Gastrocnemius medialis (tissue), 4 donors: Measurements from ENCODE around the gene CCL4L2. TPM values are rescaled to one million over a fixed set of nuclear protein-coding genes. Genes with fewer than 3 reads are reported as not detected.
"Not testable (repeated sequence)": the region's sequence is repeated elsewhere in the genome, so short reads cannot be mapped to it uniquely, and the experiment has no call there.

Experiments used
- ATAC-seq, 2 donors: fragments of 150-250 bp; one replicate each; pipeline ENCODE4 v1.9.1; 2016
- DNase-seq, 2 donors: peaks; one replicate each; pipeline ENCODE4 v3.0.0-alpha.2; 2019
- H3K27ac ChIP-seq, 4 donors: fragments of 200-600 bp; sonication (generic); 1 replicate in 1 of 4; 2 replicates in 3 of 4; pipeline ENCODE4 v1.5.1; 2016 to 2018; ENCODE audit warnings: mild to moderate bottlenecking in 2 of 4, moderate library complexity in 1 of 4
- H3K27me3 ChIP-seq, 3 donors: fragments of 200-600 bp; sonication (generic) in 2 of 3; 1 replicate in 1 of 3; 2 replicates in 2 of 3; pipeline versions ENCODE4 v1.5.1 to v1.6.0; 2016 to 2019; ENCODE audit warnings: mild to moderate bottlenecking in 1 of 3, moderate library complexity in 1 of 3
- H3K36me3 ChIP-seq, 2 donors: fragments of 200-600 bp; sonication (generic) in 1 of 2; one replicate each; pipeline ENCODE4 v1.5.1; 2017 to 2018
- H3K4me1 ChIP-seq, 2 donors: fragments of 200-600 bp; sonication (generic) in 1 of 2; one replicate each; pipeline ENCODE4 v1.5.1; 2016 to 2017; ENCODE audit warnings: mild to moderate bottlenecking in 2 of 2
- H3K4me3 ChIP-seq, 4 donors: fragments of 200-600 bp; sonication (generic) in 3 of 4; 1 replicate in 1 of 4; 2 replicates in 3 of 4; pipeline ENCODE4 v1.5.1; 2016 to 2019; ENCODE audit warnings: mild to moderate bottlenecking in 2 of 4
- H3K9me3 ChIP-seq, 3 donors: fragments of 200-600 bp; sonication (generic) in 2 of 3; 1 replicate in 1 of 3; 2 replicates in 2 of 3; pipeline ENCODE4 v1.5.1; 2016 to 2019
- POLR2A ChIP-seq, 2 donors: fragments of 450-650 bp; IDR thresholded peaks; one replicate each; pipeline ENCODE4 v1.6.1; 2017; ENCODE audit warnings: antibody characterized with exemption in 2 of 2, mild to moderate bottlenecking in 2 of 2, moderate library complexity in 2 of 2
- in situ Hi-C, 4 donors: fragments of 200-750 bp; cut with MboI; loops; one replicate each; pipeline versions ENCODE4 v1.15.0 to v1.8.0; 2017; ENCODE audit warnings: low sequenced_read_pairs in 4 of 4
- intact Hi-C: fragments of 100-400 bp; cut with DNase I; formaldehyde crosslinking; loops from one replicate; pipeline ENCODE4 v1.15.1; 2023; ENCODE audit warnings: low total_unique reads
- total RNA-seq, 4 donors: library from RNA; depleted of rRNA; stranded (reverse); fragments of >200 nt; gene quantifications; one replicate each; pipeline versions ENCODE4 v1.1.0 to v1.2.3, GENCODE V29; 2016
- TF ChIP-seq, protein P1 (sequence below), 5 experiments: fragments of 450-650 bp in 3 of 5; fragments of 200-600 bp in 2 of 5; sonication (generic) in 2 of 5; IDR thresholded peaks in 4 of 5; conservative IDR thresholded peaks in 1 of 5; 1 replicate in 4 of 5; 2 replicates in 1 of 5; pipeline ENCODE4 v1.5.1; 2016 to 2019; ENCODE audit warnings: antibody characterized with exemption in 5 of 5, mild to moderate bottlenecking in 3 of 5, moderate library complexity in 3 of 5

Gene CCL4L2
- total RNA-seq, 4 donors from 2014 or later, result not detected

DNA sequence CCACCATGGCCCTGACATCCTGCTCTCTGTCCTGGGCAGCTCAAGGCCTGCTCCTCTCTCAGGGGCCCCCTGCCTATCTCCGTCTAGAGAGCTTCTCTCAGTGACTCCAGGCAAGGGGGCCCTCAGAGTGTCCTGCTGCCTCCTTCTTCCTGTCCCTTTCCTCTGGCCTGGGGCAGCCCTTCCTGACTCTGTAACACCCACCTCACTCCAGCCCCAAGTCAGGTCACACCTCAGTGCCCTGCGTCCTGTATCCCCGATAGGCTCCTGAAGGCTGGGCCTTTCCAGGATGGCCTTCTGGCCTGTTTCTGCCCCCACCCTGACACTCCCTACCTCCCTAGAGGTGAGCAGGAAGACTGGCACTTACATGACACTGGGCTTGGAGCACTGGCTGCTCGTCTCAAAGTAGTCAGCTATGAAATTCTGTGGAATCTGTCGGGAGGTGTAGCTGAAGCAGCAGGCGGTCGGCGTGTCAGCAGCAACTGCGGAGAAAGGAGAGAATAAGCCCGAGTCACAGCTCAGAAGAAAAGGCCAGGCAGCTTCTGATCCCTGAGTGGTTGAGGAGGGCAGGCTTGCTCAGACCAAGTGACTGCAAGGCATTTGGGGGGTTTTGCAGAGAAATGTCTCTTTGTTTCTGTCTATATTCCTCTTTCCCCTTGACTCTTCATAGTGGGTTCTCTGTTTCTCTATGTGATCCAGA is 15.3 kb upstream of the CCL4L2 start:
- no peaks in the 10 kb centered on the region for H3K9me3 ChIP-seq
- no peak for ATAC-seq
- in situ Hi-C loops (no loop called here), intact Hi-C loops (no loop called here)
- H3K36me3 ChIP-seq, result no peaks in the 10 kb centered on the region
- TF ChIP-seq, protein P1, sequence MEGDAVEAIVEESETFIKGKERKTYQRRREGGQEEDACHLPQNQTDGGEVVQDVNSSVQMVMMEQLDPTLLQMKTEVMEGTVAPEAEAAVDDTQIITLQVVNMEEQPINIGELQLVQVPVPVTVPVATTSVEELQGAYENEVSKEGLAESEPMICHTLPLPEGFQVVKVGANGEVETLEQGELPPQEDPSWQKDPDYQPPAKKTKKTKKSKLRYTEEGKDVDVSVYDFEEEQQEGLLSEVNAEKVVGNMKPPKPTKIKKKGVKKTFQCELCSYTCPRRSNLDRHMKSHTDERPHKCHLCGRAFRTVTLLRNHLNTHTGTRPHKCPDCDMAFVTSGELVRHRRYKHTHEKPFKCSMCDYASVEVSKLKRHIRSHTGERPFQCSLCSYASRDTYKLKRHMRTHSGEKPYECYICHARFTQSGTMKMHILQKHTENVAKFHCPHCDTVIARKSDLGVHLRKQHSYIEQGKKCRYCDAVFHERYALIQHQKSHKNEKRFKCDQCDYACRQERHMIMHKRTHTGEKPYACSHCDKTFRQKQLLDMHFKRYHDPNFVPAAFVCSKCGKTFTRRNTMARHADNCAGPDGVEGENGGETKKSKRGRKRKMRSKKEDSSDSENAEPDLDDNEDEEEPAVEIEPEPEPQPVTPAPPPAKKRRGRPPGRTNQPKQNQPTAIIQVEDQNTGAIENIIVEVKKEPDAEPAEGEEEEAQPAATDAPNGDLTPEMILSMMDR (IDR thresholded peaks at IDR 0.05 in 4 of 5, conservative IDR thresholded peaks at IDR 0.05 in 1 of 5), result no peak
- no peak for TF ChIP-seq POLR2A (IDR thresholded peaks at IDR 0.05)
- no peak overlapping the region for H3K27ac ChIP-seq
- no peak for DNase-seq
- H3K27me3 ChIP-seq, result peaks cover 0 to 5% (median 0%) of the 10 kb centered on the region in 3 donors
- H3K4me1 ChIP-seq, result no peaks in the 10 kb centered on the region
- no peak overlapping the region for H3K4me3 ChIP-seq

DNA sequence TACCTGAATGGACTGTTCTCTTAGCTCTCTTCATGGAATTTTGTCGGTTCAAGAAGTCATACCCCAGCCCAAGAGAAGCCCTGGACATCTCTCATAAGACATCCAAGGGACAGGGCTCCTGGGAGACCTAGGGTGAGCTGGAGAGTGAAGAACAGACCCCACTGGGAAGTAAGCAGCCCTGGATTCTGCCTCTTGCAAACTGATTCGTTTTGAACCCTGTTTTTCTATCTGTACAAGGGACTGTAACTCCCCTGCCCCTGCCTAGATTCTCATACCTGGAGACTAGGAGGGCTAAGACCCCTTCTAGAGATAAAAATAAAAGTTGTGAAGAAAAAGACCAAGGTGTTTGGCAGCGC is 14.8 kb upstream of the CCL4L2 start:
- intact Hi-C loops, result no loop called here

DNA sequence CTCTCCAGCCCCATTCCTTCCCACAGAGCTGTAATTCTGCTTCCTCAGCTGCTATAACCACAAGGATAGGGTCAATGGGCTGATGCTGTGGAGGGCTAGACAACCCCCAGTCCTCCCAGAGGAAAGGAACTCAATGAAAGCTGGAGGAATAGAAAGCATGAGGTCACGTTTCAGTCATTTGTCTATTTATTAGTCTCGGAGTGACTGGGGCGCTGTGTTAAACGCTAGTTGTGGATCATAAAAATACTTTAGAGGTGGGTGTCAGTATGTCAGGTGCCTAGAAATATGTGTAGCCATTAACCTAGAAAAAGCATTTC is 13.5 kb upstream of the CCL4L2 start:
- Histone ChIP-seq H3K36me3 (no peaks in the 10 kb centered on the region), H3K4me3 (no peak overlapping the region), H3K27ac (no peak overlapping the region), H3K4me1 (no peaks in the 10 kb centered on the region), H3K27me3 (peaks cover 0 to 5% (median 0%) of the 10 kb centered on the region in 3 donors), H3K9me3 (no peaks in the 10 kb centered on the region)
- in situ Hi-C loops, result no loop called here
- intact Hi-C loops, result no loop called here
- no peak for ATAC-seq
- no peak for DNase-seq
- TF ChIP-seq POLR2A (IDR thresholded peaks at IDR 0.05), result no peak
- TF ChIP-seq, protein P1 (IDR thresholded peaks at IDR 0.05 in 4 of 5, conservative IDR thresholded peaks at IDR 0.05 in 1 of 5), result no peak

More for the DNA sequence above, 14.8 kb upstream of the CCL4L2 start:
- no peak overlapping the region for H3K4me3 ChIP-seq
- peaks cover 0 to 5% (median 0%) of the 10 kb centered on the region in 3 donors for H3K27me3 ChIP-seq
- DNase-seq (no peak), ATAC-seq (no peak)
- no peaks in the 10 kb centered on the region for H3K4me1 ChIP-seq
- H3K9me3 ChIP-seq, result no peaks in the 10 kb centered on the region
- TF ChIP-seq, protein P1 (IDR thresholded peaks at IDR 0.05 in 4 of 5, conservative IDR thresholded peaks at IDR 0.05 in 1 of 5), result no peak
- TF ChIP-seq POLR2A (IDR thresholded peaks at IDR 0.05), result no peak
- no peak overlapping the region for H3K27ac ChIP-seq
- in situ Hi-C loops, result no loop called here
- no peaks in the 10 kb centered on the region for H3K36me3 ChIP-seq

DNA sequence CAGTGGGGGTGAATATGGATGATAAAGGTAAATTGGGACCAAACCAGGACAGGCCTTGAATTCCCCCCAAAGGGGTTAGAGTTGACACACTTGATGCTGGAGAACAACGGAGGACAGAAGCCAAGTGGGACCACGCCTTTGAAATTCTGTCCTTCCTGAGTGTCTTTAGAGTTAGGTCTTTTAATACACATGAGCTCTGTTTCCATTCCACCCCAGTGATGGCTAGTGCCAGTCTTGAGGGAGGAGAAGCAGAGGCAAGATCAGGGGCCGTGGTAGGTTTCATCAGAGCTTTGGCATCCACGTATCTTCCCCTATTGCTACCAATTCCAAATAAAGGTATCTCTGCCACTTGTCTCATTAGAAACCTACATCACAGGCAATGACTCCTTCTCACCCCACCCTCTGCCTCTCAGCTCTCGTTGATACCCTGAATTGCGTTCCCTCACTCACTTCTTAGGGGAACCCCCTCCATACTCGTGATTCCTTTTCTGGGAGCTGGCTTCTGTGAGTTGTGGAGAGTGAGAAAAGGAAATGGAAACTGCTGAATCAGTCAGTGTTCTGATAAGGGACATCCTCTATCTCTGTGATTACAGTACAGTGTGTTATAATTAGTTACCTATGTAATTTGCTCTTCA is 11.9 kb upstream of the CCL4L2 start:
- ATAC-seq, result no peak
- in situ Hi-C loops, result no loop called here
- intact Hi-C loops, result no loop called here

DNA sequence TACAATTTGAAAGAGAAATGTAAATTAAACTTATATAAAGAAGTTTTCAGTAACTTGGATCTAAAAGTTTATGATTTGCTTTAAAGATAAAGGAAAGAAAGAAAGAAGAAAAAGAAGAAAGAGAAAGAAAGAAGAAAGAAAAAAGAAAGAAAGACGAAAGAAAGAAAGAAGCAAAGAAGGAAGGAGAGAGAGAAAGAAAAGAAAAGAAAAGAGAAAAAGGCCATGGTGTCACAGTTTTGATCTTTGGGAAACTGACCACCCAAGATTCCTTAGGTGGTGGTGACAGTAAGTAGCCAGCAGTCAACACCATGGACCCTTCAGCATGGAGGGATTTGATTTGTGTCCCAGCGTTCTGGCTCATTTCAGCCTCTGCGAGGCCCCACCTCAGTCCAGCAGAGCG is 9.8 kb upstream of the CCL4L2 start:
- H3K36me3 ChIP-seq, in situ Hi-C loops, ATAC-seq, H3K27ac ChIP-seq, H3K9me3 ChIP-seq, H3K4me3 ChIP-seq, H3K4me1 ChIP-seq, intact Hi-C loops, H3K27me3 ChIP-seq, DNase-seq: not testable (repeated sequence)

More for the DNA sequence above, 11.9 kb upstream of the CCL4L2 start:
- no peaks in the 10 kb centered on the region for H3K4me1 ChIP-seq
- H3K9me3 ChIP-seq, result no peaks in the 10 kb centered on the region
- H3K27me3 ChIP-seq, result peaks cover 0 to 2% (median 0%) of the 10 kb centered on the region in 3 donors
- TF ChIP-seq, protein P1 (IDR thresholded peaks at IDR 0.05 in 4 of 5, conservative IDR thresholded peaks at IDR 0.05 in 1 of 5), result no peak
- no peak for TF ChIP-seq POLR2A (IDR thresholded peaks at IDR 0.05)
- no peak overlapping the region for H3K27ac ChIP-seq
- no peak overlapping the region for H3K4me3 ChIP-seq
- no peaks in the 10 kb centered on the region for H3K36me3 ChIP-seq
- DNase-seq, result no peak

DNA sequence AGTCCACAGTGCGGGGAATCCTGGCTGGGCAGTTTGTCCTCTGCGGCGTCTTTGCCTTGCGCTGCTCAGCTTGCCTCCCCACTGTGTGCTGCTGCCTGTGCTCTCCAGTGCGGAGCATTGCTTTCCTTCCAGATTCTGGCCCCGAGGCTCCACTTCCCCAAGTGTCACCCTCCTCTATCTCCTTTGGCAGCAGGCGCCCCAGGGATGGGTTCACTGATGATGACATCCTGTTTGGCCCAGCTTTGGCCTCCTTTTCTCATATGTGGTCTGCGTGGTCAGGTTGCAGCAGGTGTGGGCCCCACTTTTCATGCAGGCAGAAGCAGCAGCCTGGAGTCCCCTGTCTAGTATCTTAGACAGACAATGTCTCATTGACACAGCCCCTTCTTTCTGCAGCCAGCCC is 9.4 kb upstream of the CCL4L2 start:
- H3K4me1 ChIP-seq, H3K9me3 ChIP-seq, H3K4me3 ChIP-seq, H3K27me3 ChIP-seq, H3K36me3 ChIP-seq, in situ Hi-C loops, intact Hi-C loops, ATAC-seq, H3K27ac ChIP-seq, DNase-seq: not testable (repeated sequence)
